Fibroblast of villous mesenchyme (primary cell): ENCODE data around the gene PPAT. TPM values are rescaled to one million over a fixed set of nuclear protein-coding genes. Genes with fewer than 3 reads are reported as not detected.

Experiments used
- DNase-seq: peaks from one replicate; pipeline ENCODE4 v3.0.0-alpha.2; 2010; ENCODE audit warnings: low read depth
- H3K4me3 ChIP-seq: 2 replicates; pipeline ENCODE4 v1.5.1; 2011; ENCODE audit warnings: low read depth, mild to moderate bottlenecking, low read length
- CTCF ChIP-seq: IDR thresholded peaks from 2 replicates; pipeline ENCODE4 v1.5.1; 2012; ENCODE audit warnings: low read depth, mild to moderate bottlenecking, low read length; ENCODE audit not compliant: insufficient read depth
- total RNA-seq: library from RNA; depleted of rRNA; stranded (reverse); fragments of >200 nt; gene quantifications from 2 replicates; pipeline ENCODE4 v1.2.3, GENCODE V29; 2012

PPAT gene
- total RNA-seq = 11.0 and 25.5 TPM in 2 replicates

GRCh38 chr4:56435140-56435926 is at the start of gene PPAT:
Gene PPAT (minus strand): TSS chr4:56435615. CDS start chr4:56435477, 138 bp downstream.
- DNase-seq = peak; percentile 98
- peak within 1 kb of the TSS; percentile 91 for H3K4me3 ChIP-seq
- peak; percentile 11 for TF ChIP-seq CTCF

GRCh38 chr4:56480691-56481090 is 45.3 kb upstream of the PPAT start:
- DNase-seq = peak; percentile 8
- no peak for TF ChIP-seq CTCF
- H3K4me3 ChIP-seq = no peak overlapping the region

- no peak for DNase-seq
- H3K4me3 ChIP-seq = no peak overlapping the region
- no peak for TF ChIP-seq CTCF
Observed at GRCh38 chr4:56477192-56477702, 41.8 kb upstream of the PPAT start.

- no peak for DNase-seq
- no peak for TF ChIP-seq CTCF
- H3K4me3 ChIP-seq = no peak overlapping the region
Observed at GRCh38 chr4:56475917-56476316, 40.5 kb upstream of the PPAT start.

GRCh38 chr4:56469489-56470210 is 34.2 kb upstream of the PPAT start:
- no peak overlapping the region for H3K4me3 ChIP-seq
- peak; percentile 8 for DNase-seq
- no peak for TF ChIP-seq CTCF

GRCh38 chr4:56468097-56468422 is 32.6 kb upstream of the PPAT start:
- peak overlapping the region; percentile 94 for H3K4me3 ChIP-seq
- DNase-seq = peak; percentile 49
- no peak for TF ChIP-seq CTCF
